A549 treated with ZK216348 at 1 μM for 4 hours (cell line): ENCODE data around the gene KLHDC8B. TPM values are rescaled to one million over a fixed set of nuclear protein-coding genes. Genes with fewer than 3 reads are reported as not detected.

Experiments
- total RNA-seq: library from RNA; stranded (reverse); fragments of 200-300 nt; extraction: Qiagen RNA extraction; gene quantifications from 5 replicates; pipeline ENCODE4 v1.2.3, GENCODE V29; 2022; ENCODE audit warnings: low read depth

Gene KLHDC8B
- total RNA-seq: 4.4 to 6.3 TPM (median 5.8 TPM) in 5 replicates

GRCh38 chr3:49171119-49171774, at the start of gene KLHDC8B:
TSS of gene KLHDC8B (plus strand) at chr3:49171598. CDS start at chr3:49172770, 1,172 bp downstream.

GRCh38 chr3:49132437-49133225, 38.8 kb upstream of the KLHDC8B start, which contains the start of gene LAMB2:
TSS of gene LAMB2 (minus strand) at chr3:49133050. CDS start at chr3:49132867, 183 bp downstream.

GRCh38 chr3:49165771-49166751, 5.3 kb upstream of the KLHDC8B start, which contains the start of gene CCDC71:
TSS of gene CCDC71 (minus strand) at chr3:49166331. CDS start at chr3:49164208, 2,123 bp downstream.

Other genes with a start within 250 kb of the KLHDC8B start
- 11.1 to 19.3 TPM (median 18.2 TPM) in 5 replicates for gene P4HTM, start 181.4 kb upstream of the KLHDC8B start, total RNA-seq
- gene WDR6, start 164.2 kb upstream of the KLHDC8B start, total RNA-seq: 40.8 to 84.0 TPM (median 75.5 TPM) in 5 replicates
- gene DALRD3, start 153.0 kb upstream of the KLHDC8B start, total RNA-seq: 16.2 to 27.1 TPM (median 25.0 TPM) in 5 replicates
- gene NDUFAF3, start 149.5 kb upstream of the KLHDC8B start, total RNA-seq: 53.5 to 87.8 TPM (median 85.8 TPM) in 5 replicates
- 145 to 163 TPM (median 162 TPM) in 5 replicates for gene IMPDH2, start 142.2 kb upstream of the KLHDC8B start, total RNA-seq
- 36.0 to 45.8 TPM (median 40.4 TPM) in 5 replicates for gene QRICH1, start 77.5 kb upstream of the KLHDC8B start, total RNA-seq
- 106 to 180 TPM (median 147 TPM) in 5 replicates for gene QARS1, start 66.8 kb upstream of the KLHDC8B start, total RNA-seq
- 10.8 to 25.5 TPM (median 24.1 TPM) in 5 replicates for gene USP19, start 50.8 kb upstream of the KLHDC8B start, total RNA-seq
- 60.1 to 124 TPM (median 114 TPM) in 5 replicates for gene LAMB2, start 38.5 kb upstream of the KLHDC8B start, total RNA-seq
- 11.2 to 15.5 TPM (median 13.2 TPM) in 5 replicates for gene CCDC71, start 5.3 kb upstream of the KLHDC8B start, total RNA-seq
- gene C3orf62, start 105.6 kb downstream of the KLHDC8B start, total RNA-seq: 1.7 to 2.6 TPM (median 2.0 TPM) in 5 replicates
- gene USP4, start 168.5 kb downstream of the KLHDC8B start, total RNA-seq: 12.9 to 15.9 TPM (median 14.2 TPM) in 5 replicates
- 192 to 311 TPM (median 283 TPM) in 5 replicates for gene GPX1, start 186.8 kb downstream of the KLHDC8B start, total RNA-seq
- gene RHOA, start 240.4 kb downstream of the KLHDC8B start, total RNA-seq: 451 to 581 TPM (median 463 TPM) in 5 replicates
- 18.9 to 24.4 TPM (median 23.7 TPM) in 5 replicates for gene TCTA, start 240.8 kb downstream of the KLHDC8B start, total RNA-seq